HepG2 (cell line): ENCODE results near the gene HPCAL1. TPM values are rescaled to one million over a fixed set of nuclear protein-coding genes. Genes with fewer than 3 reads are reported as not detected.

Source experiments
- ATAC-seq: fragments of 200-7000 bp; cut with Tn5 transposase; 3 replicates; pipeline ENCODE4 v1.9.1; 2020; ENCODE audit warnings: mild to moderate bottlenecking, moderate library complexity
- BruUV-seq: library from RNA; stranded (reverse); fragments of 400-500 nt; replicated peaks from 2 replicates; lab custom pipeline; 2021; lab: Mats Ljungman, UMichigan
- CTCF ChIA-PET: fragments of 300-600 bp; formaldehyde crosslinking; extraction: SDS; loops from one replicate; lab custom pipeline; 2021; ENCODE audit warnings: low total read pairs, inconsistent platforms, low intra/inter-chr PET ratio; lab: Yijun Ruan, JAX
- POLR2A ChIA-PET: fragments of 350-600 bp; sonication (Branson Sonifier 250); formaldehyde crosslinking; loops from one replicate; lab custom pipeline; 2020; ENCODE audit warnings: antibody characterized with exemption, inconsistent platforms; lab: Yijun Ruan, JAX
- DNase-seq: peaks from one replicate; pipeline ENCODE4 v3.0.0-alpha.2; 2015; ENCODE audit warnings: low spot score
- FAIRE-seq: peaks from 3 replicates; lab custom pipeline; 2011; peaks lifted over from hg19 to GRCh38; lab: Jason Lieb, UNC
- H2AFZ ChIP-seq: one replicate; pipeline ENCODE4 v1.6.1; 2011; ENCODE audit warnings: low read length, inconsistent platforms
- H3K27ac ChIP-seq: fragments of 300-600 bp; 3 replicates; pipeline ENCODE4 v1.8.0; 2011; ENCODE audit warnings: mixed run types, mild to moderate bottlenecking, mixed read lengths, low read length, inconsistent platforms; ENCODE audit not compliant: insufficient read depth; ENCODE audit errors: extremely low read length
- H3K27me3 ChIP-seq, 2 experiments: fragments of 200-600 bp in 1 of 2; 2 replicates in 1 of 2; 3 replicates in 1 of 2; pipeline versions ENCODE4 v1.6.0 to v1.8.0; 2011; ENCODE audit warnings: low read length in 2 of 2, mild to moderate bottlenecking in 2 of 2, moderate library complexity in 2 of 2, inconsistent platforms in 1 of 2; ENCODE audit not compliant: insufficient read depth in 2 of 2, control insufficient read depth in 1 of 2
- H3K36me3 ChIP-seq, 2 experiments: fragments of 200-600 bp in 1 of 2; replicated peaks in 1 of 2; 2 replicates in 1 of 2; 3 replicates in 1 of 2; pipeline versions ENCODE4 v1.5.1 to v1.8.0; 2011; ENCODE audit warnings: low read length in 2 of 2, inconsistent platforms in 1 of 2; ENCODE audit not compliant: insufficient read depth in 2 of 2, control insufficient read depth in 1 of 2
- H3K4me1 ChIP-seq: 2 replicates; pipeline ENCODE4 v1.5.1; 2012; ENCODE audit warnings: low read length, inconsistent platforms; ENCODE audit not compliant: insufficient read depth
- H3K4me2 ChIP-seq: 2 replicates; pipeline ENCODE4 v1.6.0; 2011; ENCODE audit warnings: low read depth, low read length, inconsistent platforms
- H3K4me3 ChIP-seq, 3 experiments: fragments of 200-600 bp in 1 of 3; sonication (generic), shearing (Covaris generic) in 1 of 3; replicated peaks in 1 of 3; 2 replicates each; pipeline ENCODE4 v1.5.1; 2011 to 2016; ENCODE audit warnings: low read length in 3 of 3, inconsistent platforms in 2 of 3, low read depth in 2 of 3, mild to moderate bottlenecking in 2 of 3, control low read depth in 1 of 3, mixed read lengths in 1 of 3; ENCODE audit not compliant: insufficient read depth in 1 of 3
- H3K79me2 ChIP-seq: one replicate; pipeline ENCODE4 v1.6.1; 2011; ENCODE audit warnings: low read length, inconsistent platforms; ENCODE audit not compliant: insufficient read depth
- H3K9ac ChIP-seq: 2 replicates; pipeline ENCODE4 v1.6.0; 2011; ENCODE audit warnings: mild to moderate bottlenecking, low read depth, low read length, inconsistent platforms; ENCODE audit not compliant: insufficient read depth
- H3K9me3 ChIP-seq: 2 replicates; pipeline ENCODE4 v1.5.1; 2012; ENCODE audit warnings: mild to moderate bottlenecking, low read length
- H4K20me1 ChIP-seq: 2 replicates; pipeline ENCODE4 v1.6.0; 2011; ENCODE audit warnings: inconsistent platforms, mild to moderate bottlenecking, low read length, moderate library complexity; ENCODE audit not compliant: insufficient read depth
- ARHGAP35 ChIP-seq: sonication (generic); formaldehyde crosslinking; IDR thresholded peaks from 2 replicates; pipeline ENCODE4 v1.9.0; 2022; ENCODE audit warnings: mild to moderate bottlenecking, inconsistent platforms, moderate library complexity, missing genetic modification reagents, borderline replicate concordance
- CREB1 ChIP-seq, 2 experiments: fragments of 450-650 bp in 1 of 2; IDR thresholded peaks; 2 replicates each; pipeline ENCODE4 v1.6.1; 2016 to 2017; ENCODE audit warnings: control low read depth in 1 of 2, mild to moderate bottlenecking in 1 of 2, missing compliant biosample characterization in 1 of 2, missing genetic modification characterization in 1 of 2
- KAT2B ChIP-seq: fragments of 150-350 bp; IDR thresholded peaks from 2 replicates; pipeline ENCODE4 v1.6.1; 2014; ENCODE audit warnings: low read depth, low read length, borderline replicate concordance
- MTF2 ChIP-seq: sonication (generic); formaldehyde crosslinking; IDR thresholded peaks from 2 replicates; pipeline ENCODE4 v1.5.0; 2020; ENCODE audit warnings: missing genetic modification reagents, borderline replicate concordance
- RAD51 ChIP-seq: fragments of 450-650 bp; IDR thresholded peaks from 2 replicates; pipeline ENCODE4 v1.6.1; 2016; ENCODE audit warnings: borderline replicate concordance
- TFAP4 ChIP-seq: sonication (generic); IDR thresholded peaks from 2 replicates; pipeline ENCODE4 v1.6.1; 2016; ENCODE audit warnings: low read depth, borderline replicate concordance
- TOE1 ChIP-seq: sonication (generic); formaldehyde crosslinking; IDR thresholded peaks from 2 replicates; pipeline ENCODE4 v1.4.0; 2020; ENCODE audit warnings: mild to moderate bottlenecking, missing genetic modification reagents
- YY1 ChIP-seq: IDR thresholded peaks from 2 replicates; pipeline ENCODE4 v1.6.1; 2011; ENCODE audit warnings: low read length, low read depth, moderate library complexity, mild to moderate bottlenecking; ENCODE audit not compliant: insufficient read depth, insufficient replicate concordance
- ZNF282 ChIP-seq: fragments of 450-650 bp; IDR thresholded peaks from 2 replicates; pipeline ENCODE4 v1.6.1; 2018; ENCODE audit not compliant: partially characterized antibody
- ZNF407 ChIP-seq: sonication (generic); formaldehyde crosslinking; IDR thresholded peaks from one replicate; pipeline ENCODE4 v1.5.1; 2020; ENCODE audit warnings: mild to moderate bottlenecking, missing genetic modification reagents; ENCODE audit errors: not compliant biosample characterization
- ZNF441 ChIP-seq: sonication (generic); formaldehyde crosslinking; IDR thresholded peaks from 2 replicates; pipeline ENCODE4 v1.7.0; 2021; ENCODE audit warnings: missing genetic modification reagents, borderline replicate concordance
- ZNF567 ChIP-seq: sonication (generic); formaldehyde crosslinking; IDR thresholded peaks from 2 replicates; pipeline ENCODE4 v1.8.1; 2023; ENCODE audit warnings: mild to moderate bottlenecking, missing genetic modification reagents, borderline replicate concordance
- WGBS: methylation state at CpG from one replicate; pipeline ENCODE4 v1.1.6; 2017; ENCODE audit warnings: low lambda C conversion rate; 5-methylcytosine and 5-hydroxymethylcytosine counted together
- in situ Hi-C: cut with HindIII; loops from 2 replicates; pipeline ENCODE4 v1.10.0; 2017; ENCODE audit warnings: low pct_unique_long_range_greater_than_20kb; ENCODE audit not compliant: extremely low pct_ligation_motif_present
- intact Hi-C: fragments of 100-400 bp; cut with micrococcal nuclease; formaldehyde crosslinking; loops from one replicate; pipeline ENCODE4 v1.10.0; 2022; ENCODE audit not compliant: unreplicated experiment
- polyA plus RNA-seq, 8 experiments: library from polyadenylated mRNA; depleted of rRNA in 3 of 8; stranded (reverse) in 7 of 8; unstranded in 1 of 8; fragments of >200 nt; fragmentation: Illumina TruSeq in 4 of 8; extraction: Trizol in 4 of 8; gene quantifications; 2 replicates each; pipeline versions ENCODE4 v1.2.1 to v1.2.3, GENCODE V29; 2011 to 2016; ENCODE audit warnings: low read depth in 4 of 8, missing spikeins in 1 of 8, mixed read lengths in 1 of 8; ENCODE audit not compliant: insufficient read depth in 1 of 8
- total RNA-seq, 5 experiments: library from RNA; depleted of rRNA; stranded (reverse); fragments of >200 nt; fragmentation: Illumina TruSeq; extraction: Trizol; gene quantifications; 2 replicates each; pipeline ENCODE4 v1.2.3, GENCODE V29; 2016; ENCODE audit warnings: low read depth in 1 of 5

HPCAL1 gene
- total and polyA plus RNA-seq, 2 of the 13 experiments (the other 11 are each of a cell fraction or from before 2014, with no cell fraction given), result 29.5 to 29.9 TPM

DNA sequence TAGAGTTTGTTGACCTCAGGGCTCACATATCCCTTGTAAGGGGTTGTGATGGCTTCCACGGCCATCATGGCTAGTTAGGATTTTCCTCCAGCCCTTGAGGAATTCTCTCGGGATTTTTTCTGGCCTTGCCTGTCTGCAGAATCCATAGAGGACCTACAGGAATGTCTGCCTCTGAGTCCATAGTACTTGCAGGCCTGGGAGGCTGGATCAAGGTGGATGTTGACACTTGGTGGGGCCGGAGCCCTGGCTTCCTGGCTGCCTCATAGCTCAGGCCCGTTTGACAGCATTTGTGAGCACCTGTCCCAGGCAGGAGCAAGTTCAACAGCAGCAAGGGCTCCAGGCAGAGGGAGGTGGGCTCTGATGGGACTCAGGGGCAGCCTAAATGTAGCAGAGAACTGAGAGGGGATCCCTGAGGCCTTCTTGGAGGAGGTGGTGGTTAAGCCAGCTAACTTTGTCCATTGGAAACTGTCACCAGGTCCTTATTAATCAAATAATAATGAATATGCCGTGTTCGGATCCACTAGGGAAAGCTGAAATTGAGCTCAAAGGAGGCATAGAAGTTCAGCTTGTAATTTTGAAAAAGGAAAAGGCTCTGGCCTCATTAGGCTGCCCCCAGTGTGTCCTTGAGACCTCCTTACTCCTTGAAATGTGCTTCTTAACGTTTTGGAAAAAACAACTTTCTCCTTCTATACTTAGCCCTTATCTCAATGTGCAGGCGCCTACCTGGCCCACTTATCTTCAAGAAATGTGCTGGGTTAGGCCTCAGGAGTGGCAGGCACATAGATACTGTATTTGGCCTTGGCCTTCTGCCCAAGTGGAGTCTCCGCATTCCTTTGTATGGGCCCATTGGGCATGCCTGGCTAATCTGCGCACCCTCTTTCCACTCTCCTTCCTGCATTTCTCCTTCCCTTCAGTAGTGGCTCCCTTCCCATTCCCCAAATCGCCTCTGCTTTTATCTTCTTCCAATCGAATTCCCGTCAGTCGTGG lies 66.9 kb downstream of the HPCAL1 start:
- ChIA-PET POLR2A (interaction anchor here (1.2 to 2.7 kb wide), 8 partner anchors 32 to 91 kb away, joined by 3 to 39 read pairs (median 10); partner anchors contain the start of gene HPCAL1), CTCF (interaction anchor here (0.7 kb wide), 1 partner anchor 99 kb away, joined by 3 read pairs; no protein-coding TSS in a partner anchor)
- peak; percentile 52 for FAIRE-seq
- peak overlapping the region; percentile 88 for H3K4me2 ChIP-seq
- BruUV-seq, result no TSS peak
- 64% methylated on average over 14 of the region's 14 CpGs for WGBS
- intact Hi-C loops (loop anchor here (1.0 to 2.0 kb wide), 4 partner anchors 31 to 99 kb away; no protein-coding TSS in a partner anchor), in situ Hi-C loops (loop anchor here (5.0 kb wide), 1 partner anchor 33 kb away; no protein-coding TSS in a partner anchor)
- peak; percentile 83 for DNase-seq
- peak overlapping the region; percentile 49 for H3K27ac ChIP-seq
- peaks cover 16% of the 10 kb centered on the region for H3K79me2 ChIP-seq
- H3K9ac ChIP-seq, result 0 out of 2 replicates have a peak overlapping the region, but pooled peaks have one; percentile 30
- no peak overlapping the region for H2AFZ ChIP-seq
- H4K20me1 ChIP-seq, result peaks cover 59% of the 10 kb centered on the region
- peaks cover 66% of the 10 kb centered on the region for H3K4me1 ChIP-seq
- H3K27me3 ChIP-seq, result no peaks in the 10 kb centered on the region
- no peaks in the 10 kb centered on the region for H3K9me3 ChIP-seq
- peak overlapping the region; percentile 27 to 69 (median 41); a peak in 5 of 6 replicates for H3K4me3 ChIP-seq
- peak; percentile 76 for ATAC-seq
- H3K36me3 ChIP-seq, result peaks cover 0 to 3% of the 10 kb centered on the region in 2 experiments; a peak in 2 of 5 replicates
- peak; percentile 55; the same call in 1 of the 2 replicates for TF ChIP-seq TFAP4
- TF ChIP-seq ZNF441 (CRISPR knock-in tag), result no peak
- TF ChIP-seq TOE1 (CRISPR knock-in tag), result no peak
- TF ChIP-seq YY1, result peak; percentile 36
- TF ChIP-seq CREB1 (IDR thresholded peaks at IDR 0.05), result no peak
- no peak for TF ChIP-seq CREB1 (CRISPR knock-in tag; IDR thresholded peaks at IDR 0.05)
- TF ChIP-seq ZNF282, result no peak
- TF ChIP-seq KAT2B, result no peak
- TF ChIP-seq ZNF567, result no peak
- TF ChIP-seq ZNF407 (CRISPR knock-in tag), result no peak
- no peak for TF ChIP-seq ARHGAP35 (CRISPR knock-in tag)
- TF ChIP-seq RAD51, result no peak
- no peak for TF ChIP-seq MTF2 (CRISPR knock-in tag)
